Stomach (tissue), 9 donors: ENCODE results near the gene TTC7B. TPM values are rescaled to one million over a fixed set of nuclear protein-coding genes. Genes with fewer than 3 reads are reported as not detected.

Source experiments
- DNase-seq, 2 donors: peaks; one replicate each; pipeline versions ENCODE4 v3.0.0 to v3.0.0-alpha.2; 2013 to 2019
- H3K27ac ChIP-seq, 5 donors: fragments of 200-600 bp in 4 of 5; sonication (generic) in 4 of 5; one replicate each; pipeline ENCODE4 v1.5.1; 2013 to 2019; ENCODE audit warnings: mild to moderate bottlenecking in 1 of 5, moderate library complexity in 1 of 5
- H3K27me3 ChIP-seq, 3 donors: fragments of 200-600 bp; sonication (generic); one replicate each; pipeline ENCODE4 v1.5.1; 2017 to 2019; ENCODE audit warnings: mixed run types in 1 of 3
- H3K36me3 ChIP-seq, 4 donors: fragments of 200-600 bp; sonication (generic); 1 replicate in 3 of 4; 2 replicates in 1 of 4; pipeline ENCODE4 v1.5.1; 2016 to 2019
- H3K4me1 ChIP-seq, 4 donors: fragments of 200-600 bp; sonication (generic); one replicate each; pipeline ENCODE4 v1.5.1; 2016 to 2019
- H3K4me3 ChIP-seq, 4 donors: fragments of 200-600 bp; sonication (generic) in 3 of 4; one replicate each; pipeline ENCODE4 v1.5.1; 2016 to 2019; ENCODE audit warnings: mild to moderate bottlenecking in 1 of 4
- H3K9me3 ChIP-seq, 4 donors: fragments of 200-600 bp; sonication (generic); one replicate each; pipeline ENCODE4 v1.5.1; 2016 to 2019
- EP300 ChIP-seq: sonication (generic); formaldehyde crosslinking; IDR thresholded peaks from one replicate; pipeline ENCODE4 v1.6.1; 2017; ENCODE audit warnings: antibody characterized with exemption
- POLR2A ChIP-seq, 4 donors: fragments of 450-650 bp; IDR thresholded peaks; one replicate each; pipeline ENCODE4 v1.6.1; 2016; ENCODE audit warnings: antibody characterized with exemption in 4 of 4, control low read depth in 2 of 4, mild to moderate bottlenecking in 1 of 4, moderate library complexity in 1 of 4
- POLR2AphosphoS5 ChIP-seq, 3 donors: sonication (generic); formaldehyde crosslinking; IDR thresholded peaks; one replicate each; pipeline ENCODE4 v1.6.1; 2016; ENCODE audit warnings: antibody characterized with exemption in 3 of 3
- WGBS, 5 donors: extraction: QIAGEN DNeasy Blood & Tissue Kit in 3 of 5; methylation state at CpG; one replicate each; pipeline versions ENCODE4 v1.1.5 to v1.1.7; 2013 to 2018; 5-methylcytosine and 5-hydroxymethylcytosine counted together
- intact Hi-C: fragments of 100-400 bp; cut with DNase I; formaldehyde crosslinking; loops from one replicate; pipeline ENCODE4 v1.15.1; 2023; ENCODE audit warnings: low total_unique reads
- polyA plus RNA-seq, 3 donors: library from polyadenylated mRNA; stranded (reverse); fragments of 200-250 nt; gene quantifications; one replicate each; pipeline ENCODE4 v1.2.3, GENCODE V29; 2013
- total RNA-seq, 5 donors: library from RNA; depleted of rRNA; stranded (reverse); fragments of >200 nt; gene quantifications; one replicate each; pipeline versions ENCODE4 v1.1.0 to v1.2.3, GENCODE V29; 2014 to 2016
- TF ChIP-seq, protein P1 (sequence below), 7 experiments: fragments of 450-650 bp in 4 of 7; fragments of 200-600 bp in 3 of 7; sonication (generic) in 3 of 7; IDR thresholded peaks; one replicate each; pipeline ENCODE4 v1.5.1; 2016 to 2019; ENCODE audit warnings: antibody characterized with exemption in 7 of 7, control low read depth in 2 of 7, mild to moderate bottlenecking in 1 of 7
- donor health status: healthy with polysubstance abuse.
- donor health status: Bipolar disorder and iron deficiency.
- donor health status: healthy.

The TTC7B gene
- total and polyA plus RNA-seq, 8 donors, result 6.8 to 110 (median 17.7) TPM

DNA sequence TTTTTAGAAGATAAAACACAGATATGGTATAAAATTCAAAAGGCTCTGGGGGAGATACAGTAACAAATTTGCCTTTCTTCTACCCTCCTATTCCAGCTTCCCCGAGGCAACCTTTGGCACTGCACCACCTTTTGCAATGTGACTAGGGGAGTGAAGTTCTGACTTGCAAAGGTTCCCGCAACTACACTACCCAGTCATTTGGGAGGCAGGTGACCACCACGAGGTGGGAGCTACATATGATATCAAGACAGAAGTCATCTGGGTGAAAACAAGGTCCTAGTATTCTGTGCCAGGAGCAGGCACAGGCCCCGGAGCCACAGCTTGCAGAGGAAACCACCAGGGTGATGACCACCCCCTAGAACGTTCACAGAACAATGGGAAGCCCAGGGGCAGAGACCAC is 141.5 kb downstream of the TTC7B start:
- no peak for DNase-seq
- no peak overlapping the region for H3K4me3 ChIP-seq
- H3K27me3 ChIP-seq, result no peaks in the 10 kb centered on the region
- H3K27ac ChIP-seq, result peak overlapping the region in 3 of 5 donors; percentile 32 to 78 (median 56)
- H3K36me3 ChIP-seq, result peaks cover 0 to 48% (median 22%) of the 10 kb centered on the region in 4 donors
- no peaks in the 10 kb centered on the region for H3K9me3 ChIP-seq
- H3K4me1 ChIP-seq, result peaks cover 0 to 45% (median 21%) of the 10 kb centered on the region in 4 donors
- intact Hi-C loops, result no loop called here
- no peak for TF ChIP-seq POLR2A (IDR thresholded peaks at IDR 0.05)
- WGBS, 5 donors, result 75 to 88% (median 78%) methylated on average over 5 of the region's 5 CpGs

DNA sequence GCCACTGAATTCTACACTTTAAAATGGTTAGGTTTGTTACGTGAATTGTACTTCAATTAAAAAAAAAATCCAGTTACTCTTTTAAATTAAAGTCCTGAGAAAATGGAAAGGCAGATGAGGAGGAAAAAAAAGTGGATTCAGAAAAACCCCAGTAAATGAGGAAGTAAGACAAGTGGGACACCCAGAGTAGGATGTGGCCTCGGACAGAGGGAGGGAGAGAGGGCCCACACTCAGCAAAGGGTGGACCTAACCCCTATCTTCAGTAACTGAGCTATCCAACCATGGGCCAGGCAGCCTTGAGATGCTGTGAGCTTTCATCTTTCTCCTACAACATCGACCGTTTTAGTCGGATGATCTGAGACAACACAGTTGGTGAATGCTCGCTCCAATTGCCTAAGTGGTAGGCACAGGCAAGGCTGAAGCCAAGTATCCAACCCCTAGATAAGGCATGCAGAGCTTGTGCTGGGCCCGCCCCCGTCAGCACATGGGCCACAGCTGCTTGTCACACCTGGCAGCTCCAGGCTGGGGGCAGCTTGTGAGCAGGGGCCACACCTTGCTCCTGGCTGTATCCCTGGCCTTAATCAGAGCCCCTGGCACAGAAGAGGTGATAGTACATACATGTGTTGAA is 142.1 kb downstream of the TTC7B start:
- TF ChIP-seq POLR2AphosphoS5 (IDR thresholded peaks at IDR 0.05) (no peak), EP300 (no peak), POLR2A (IDR thresholded peaks at IDR 0.05) (no peak)
- TF ChIP-seq, protein P1, sequence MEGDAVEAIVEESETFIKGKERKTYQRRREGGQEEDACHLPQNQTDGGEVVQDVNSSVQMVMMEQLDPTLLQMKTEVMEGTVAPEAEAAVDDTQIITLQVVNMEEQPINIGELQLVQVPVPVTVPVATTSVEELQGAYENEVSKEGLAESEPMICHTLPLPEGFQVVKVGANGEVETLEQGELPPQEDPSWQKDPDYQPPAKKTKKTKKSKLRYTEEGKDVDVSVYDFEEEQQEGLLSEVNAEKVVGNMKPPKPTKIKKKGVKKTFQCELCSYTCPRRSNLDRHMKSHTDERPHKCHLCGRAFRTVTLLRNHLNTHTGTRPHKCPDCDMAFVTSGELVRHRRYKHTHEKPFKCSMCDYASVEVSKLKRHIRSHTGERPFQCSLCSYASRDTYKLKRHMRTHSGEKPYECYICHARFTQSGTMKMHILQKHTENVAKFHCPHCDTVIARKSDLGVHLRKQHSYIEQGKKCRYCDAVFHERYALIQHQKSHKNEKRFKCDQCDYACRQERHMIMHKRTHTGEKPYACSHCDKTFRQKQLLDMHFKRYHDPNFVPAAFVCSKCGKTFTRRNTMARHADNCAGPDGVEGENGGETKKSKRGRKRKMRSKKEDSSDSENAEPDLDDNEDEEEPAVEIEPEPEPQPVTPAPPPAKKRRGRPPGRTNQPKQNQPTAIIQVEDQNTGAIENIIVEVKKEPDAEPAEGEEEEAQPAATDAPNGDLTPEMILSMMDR (IDR thresholded peaks at IDR 0.05), result no peak
- Histone ChIP-seq H3K27me3 (no peaks in the 10 kb centered on the region), H3K27ac (peak overlapping the region in 2 of 5 donors; percentile 34 to 78), H3K36me3 (peaks cover 0 to 48% (median 22%) of the 10 kb centered on the region in 4 donors), H3K9me3 (no peaks in the 10 kb centered on the region), H3K4me1 (peaks cover 0 to 45% (median 21%) of the 10 kb centered on the region in 4 donors), H3K4me3 (no peak overlapping the region)
- no peak for DNase-seq
- intact Hi-C loops, result no loop called here
- 69 to 79% (median 75%) methylated on average over 8 of the region's 8 CpGs for WGBS, 5 donors

DNA sequence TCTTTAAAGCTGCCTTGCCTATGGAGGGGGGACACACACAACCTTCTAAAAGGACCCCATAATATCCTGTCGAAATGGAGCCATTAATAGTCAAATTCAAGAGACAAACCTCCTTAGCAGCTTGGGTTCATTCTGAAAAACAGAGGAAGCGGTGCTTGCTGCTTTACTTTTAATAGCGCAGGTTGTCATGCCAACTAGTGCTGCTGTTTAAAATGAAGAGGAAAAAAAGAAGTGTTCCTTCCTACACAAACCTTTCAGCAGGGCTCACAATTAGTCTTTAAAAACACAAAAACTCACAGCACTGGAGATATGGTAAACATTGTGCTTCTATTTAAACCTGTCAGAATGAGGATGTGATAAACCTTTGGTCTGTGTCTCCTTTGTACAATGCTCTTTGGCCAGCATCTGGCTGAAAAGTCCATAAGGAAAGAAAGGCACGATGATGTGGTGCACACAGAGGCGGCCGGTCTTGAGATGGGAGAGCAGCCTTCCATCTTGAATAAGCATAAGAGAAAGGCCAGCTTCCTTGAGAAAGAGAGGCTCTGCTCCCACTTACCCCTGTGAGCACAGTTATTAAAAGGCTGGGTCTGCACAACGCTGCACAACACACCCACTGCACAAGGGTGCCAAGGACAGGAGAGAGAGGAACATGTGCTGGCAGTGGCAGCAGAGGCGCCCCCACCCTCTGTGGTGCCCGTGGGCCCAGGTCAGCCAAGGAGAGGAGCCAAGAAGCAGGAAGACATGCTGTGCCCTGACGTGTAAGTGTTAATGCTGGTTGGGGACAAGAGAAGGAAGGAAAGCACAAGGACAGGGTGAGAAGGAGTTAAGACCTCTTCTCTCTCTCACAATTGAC is 144.6 kb downstream of the TTC7B start:
- DNase-seq, result peak in 1 of 2 donors; percentile 49
- TF ChIP-seq POLR2AphosphoS5 (IDR thresholded peaks at IDR 0.05) (no peak), POLR2A (IDR thresholded peaks at IDR 0.05) (no peak)
- Histone ChIP-seq H3K4me1 (peaks cover 0 to 26% (median 12%) of the 10 kb centered on the region in 4 donors), H3K9me3 (no peaks in the 10 kb centered on the region), H3K27me3 (no peaks in the 10 kb centered on the region), H3K27ac (no peak overlapping the region), H3K4me3 (no peak overlapping the region), H3K36me3 (peaks cover 0 to 45% (median 21%) of the 10 kb centered on the region in 4 donors)
- 50 to 75% (median 67%) methylated on average over 10 of the region's 10 CpGs for WGBS, 5 donors
- intact Hi-C loops, result no loop called here

DNA sequence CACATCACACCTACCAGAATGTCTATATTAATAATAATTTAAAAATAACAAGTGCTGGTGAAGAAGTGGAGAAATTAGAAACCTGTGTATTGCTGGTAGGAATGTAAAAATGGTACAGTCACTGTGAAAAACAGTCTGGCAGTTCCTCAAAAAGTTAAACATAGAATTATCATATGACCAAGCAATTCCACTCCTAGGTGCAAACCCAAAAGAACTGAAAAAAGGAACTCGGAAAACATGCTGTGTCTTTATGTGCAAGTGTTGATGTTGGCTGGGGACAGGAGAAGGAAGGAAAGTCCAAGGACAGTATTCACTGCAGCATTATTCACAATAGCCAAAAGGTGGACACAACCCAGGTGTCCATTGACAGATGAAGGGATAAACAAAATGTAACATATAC is 146.5 kb downstream of the TTC7B start:
- Histone ChIP-seq H3K4me1 (peaks cover 0 to 28% (median 4%) of the 10 kb centered on the region in 4 donors), H3K9me3 (no peaks in the 10 kb centered on the region), H3K36me3 (peaks cover 0 to 34% (median 16%) of the 10 kb centered on the region in 4 donors), H3K27ac (no peak overlapping the region), H3K27me3 (no peaks in the 10 kb centered on the region), H3K4me3 (no peak overlapping the region)
- TF ChIP-seq EP300 (no peak), POLR2AphosphoS5 (IDR thresholded peaks at IDR 0.05) (no peak), POLR2A (IDR thresholded peaks at IDR 0.05) (no peak)
- TF ChIP-seq, protein P1 (IDR thresholded peaks at IDR 0.05), result no peak
- intact Hi-C loops, result no loop called here
- DNase-seq, result no peak
- WGBS, 5 donors, result 83 to 98% (median 95%) methylated on average over 1 of the region's 1 CpG

DNA sequence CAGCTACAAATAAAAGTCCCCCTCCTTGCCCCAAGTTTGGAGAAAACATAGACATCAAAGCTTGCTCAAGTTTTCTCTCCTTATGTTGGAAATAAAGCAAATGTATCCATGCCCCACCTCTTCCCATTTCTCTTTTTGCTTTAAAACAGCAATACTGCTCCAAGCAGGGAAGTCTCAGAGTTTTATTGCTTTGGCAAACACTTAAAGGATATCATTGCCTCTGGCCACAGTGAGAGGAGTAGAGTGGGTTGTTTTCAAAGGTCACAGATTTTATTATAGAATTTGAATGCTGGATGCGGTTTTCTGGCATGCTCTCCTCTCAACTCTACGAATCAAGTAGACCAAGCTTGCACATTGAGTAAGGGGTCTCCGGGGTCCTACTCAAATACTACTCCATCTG is 149.7 kb downstream of the TTC7B start:
- no peaks in the 10 kb centered on the region for H3K9me3 ChIP-seq
- no peak overlapping the region for H3K27ac ChIP-seq
- WGBS, 5 donors, result 86 to 97% (median 92%) methylated on average over 3 of the region's 3 CpGs
- H3K4me1 ChIP-seq, result peaks cover 0 to 26% (median 0%) of the 10 kb centered on the region in 4 donors
- DNase-seq, result no peak
- H3K36me3 ChIP-seq, result peaks cover 0 to 13% (median 6%) of the 10 kb centered on the region in 4 donors
- no peak overlapping the region for H3K4me3 ChIP-seq
- intact Hi-C loops, result no loop called here
- TF ChIP-seq POLR2AphosphoS5 (IDR thresholded peaks at IDR 0.05), result no peak
- no peak for TF ChIP-seq EP300
- H3K27me3 ChIP-seq, result no peaks in the 10 kb centered on the region
